ENCODE results near the gene RRH.

RRH gene

GRCh38 chr4:109890076-109890475, 62.3 kb downstream of the RRH start:
- no peak for FAIRE-seq
